Measurements from ENCODE around the gene IPCEF1.
"Not testable (repeated sequence)": the region's sequence is repeated elsewhere in the genome, so short reads cannot be mapped to it uniquely, and the experiment has no call there.

DNA sequence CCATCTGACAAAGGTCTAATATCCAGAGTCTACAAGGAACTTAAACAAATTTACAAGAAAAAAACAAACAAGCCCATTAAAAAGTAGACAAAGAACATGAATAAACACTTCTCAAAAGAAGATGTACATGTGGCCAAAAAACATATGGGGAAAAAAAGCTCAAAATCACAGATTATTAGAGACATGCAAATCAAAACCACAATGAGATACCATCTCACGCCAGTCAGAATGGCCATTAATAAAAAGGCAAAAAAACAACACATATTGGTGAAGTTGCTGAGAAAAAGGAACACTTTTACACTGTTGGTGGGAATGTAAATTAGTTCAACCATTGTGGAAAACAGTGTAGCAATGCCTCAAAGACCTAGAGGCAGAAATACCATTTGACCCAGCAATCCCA, 29.3 kb downstream of the IPCEF1 start:
- TF ChIP-seq, protein P1, sequence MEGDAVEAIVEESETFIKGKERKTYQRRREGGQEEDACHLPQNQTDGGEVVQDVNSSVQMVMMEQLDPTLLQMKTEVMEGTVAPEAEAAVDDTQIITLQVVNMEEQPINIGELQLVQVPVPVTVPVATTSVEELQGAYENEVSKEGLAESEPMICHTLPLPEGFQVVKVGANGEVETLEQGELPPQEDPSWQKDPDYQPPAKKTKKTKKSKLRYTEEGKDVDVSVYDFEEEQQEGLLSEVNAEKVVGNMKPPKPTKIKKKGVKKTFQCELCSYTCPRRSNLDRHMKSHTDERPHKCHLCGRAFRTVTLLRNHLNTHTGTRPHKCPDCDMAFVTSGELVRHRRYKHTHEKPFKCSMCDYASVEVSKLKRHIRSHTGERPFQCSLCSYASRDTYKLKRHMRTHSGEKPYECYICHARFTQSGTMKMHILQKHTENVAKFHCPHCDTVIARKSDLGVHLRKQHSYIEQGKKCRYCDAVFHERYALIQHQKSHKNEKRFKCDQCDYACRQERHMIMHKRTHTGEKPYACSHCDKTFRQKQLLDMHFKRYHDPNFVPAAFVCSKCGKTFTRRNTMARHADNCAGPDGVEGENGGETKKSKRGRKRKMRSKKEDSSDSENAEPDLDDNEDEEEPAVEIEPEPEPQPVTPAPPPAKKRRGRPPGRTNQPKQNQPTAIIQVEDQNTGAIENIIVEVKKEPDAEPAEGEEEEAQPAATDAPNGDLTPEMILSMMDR (conservative IDR thresholded peaks at IDR 0.05; ENCODE audit: low read depth, low read length) = not testable (repeated sequence)
- TF ChIP-seq BHLHE40, CEBPB, POLR2A (IDR thresholded peaks at IDR 0.05; ENCODE audit: low read depth, low read length): not testable (repeated sequence)
- TF ChIP-seq, protein P2, sequence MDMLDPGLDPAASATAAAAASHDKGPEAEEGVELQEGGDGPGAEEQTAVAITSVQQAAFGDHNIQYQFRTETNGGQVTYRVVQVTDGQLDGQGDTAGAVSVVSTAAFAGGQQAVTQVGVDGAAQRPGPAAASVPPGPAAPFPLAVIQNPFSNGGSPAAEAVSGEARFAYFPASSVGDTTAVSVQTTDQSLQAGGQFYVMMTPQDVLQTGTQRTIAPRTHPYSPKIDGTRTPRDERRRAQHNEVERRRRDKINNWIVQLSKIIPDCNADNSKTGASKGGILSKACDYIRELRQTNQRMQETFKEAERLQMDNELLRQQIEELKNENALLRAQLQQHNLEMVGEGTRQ (IDR thresholded peaks at IDR 0.05; ENCODE audit: low read depth, low read length) = not testable (repeated sequence)
